ENCODE data around the gene NOC3L. TPM values are rescaled to one million over a fixed set of nuclear protein-coding genes. Genes with fewer than 3 reads are reported as not detected.

Gene NOC3L
- total and polyA plus RNA-seq, 9 of the 15 experiments (the other 6 are each of a cell fraction or from before 2014, with no cell fraction given) = 23.8 to 57.6 (median 32.6) TPM

DNA sequence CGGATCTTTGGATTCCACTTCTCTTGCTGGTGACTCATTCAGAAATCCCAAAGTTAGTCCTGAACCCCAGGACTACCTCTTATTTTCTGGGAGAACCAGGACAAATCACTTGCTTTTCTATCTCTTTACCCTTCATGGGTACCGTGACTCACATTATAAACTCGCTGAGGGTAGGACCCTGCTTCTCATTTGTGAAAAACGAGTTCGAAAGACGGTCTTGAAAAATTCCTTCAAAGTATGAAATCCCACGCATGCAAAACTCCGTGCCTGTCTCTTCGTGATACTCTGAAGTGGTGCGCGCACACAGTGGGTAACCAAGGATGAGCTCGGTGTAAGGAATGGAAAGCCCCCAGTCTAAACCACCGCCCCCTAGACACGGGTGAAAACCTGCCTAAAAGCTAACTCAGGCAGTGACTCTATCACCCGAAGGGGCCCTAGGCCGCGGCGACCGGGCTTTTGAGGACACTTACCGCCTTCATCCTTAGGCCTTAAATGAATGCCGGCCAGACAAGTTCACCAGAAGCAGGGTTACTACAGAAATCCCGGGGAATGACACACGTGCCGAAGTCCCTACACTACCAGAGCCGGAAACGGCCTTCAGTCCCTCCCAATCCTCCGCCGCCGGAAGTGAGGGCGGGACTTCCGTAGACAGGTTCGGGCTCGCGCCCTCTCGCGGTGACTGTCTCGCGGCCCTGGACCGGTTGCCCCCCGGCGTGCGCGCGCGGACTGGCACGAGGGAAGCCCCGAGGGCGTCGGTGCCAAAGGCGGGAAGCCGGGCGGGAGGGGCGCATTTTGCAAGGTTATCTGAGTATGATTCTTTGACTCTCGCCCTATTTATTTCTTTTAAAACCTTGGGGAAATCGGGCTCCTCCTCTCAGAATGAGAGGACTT is at the start of gene NOC3L (continued):
- TF ChIP-seq, protein P1, sequence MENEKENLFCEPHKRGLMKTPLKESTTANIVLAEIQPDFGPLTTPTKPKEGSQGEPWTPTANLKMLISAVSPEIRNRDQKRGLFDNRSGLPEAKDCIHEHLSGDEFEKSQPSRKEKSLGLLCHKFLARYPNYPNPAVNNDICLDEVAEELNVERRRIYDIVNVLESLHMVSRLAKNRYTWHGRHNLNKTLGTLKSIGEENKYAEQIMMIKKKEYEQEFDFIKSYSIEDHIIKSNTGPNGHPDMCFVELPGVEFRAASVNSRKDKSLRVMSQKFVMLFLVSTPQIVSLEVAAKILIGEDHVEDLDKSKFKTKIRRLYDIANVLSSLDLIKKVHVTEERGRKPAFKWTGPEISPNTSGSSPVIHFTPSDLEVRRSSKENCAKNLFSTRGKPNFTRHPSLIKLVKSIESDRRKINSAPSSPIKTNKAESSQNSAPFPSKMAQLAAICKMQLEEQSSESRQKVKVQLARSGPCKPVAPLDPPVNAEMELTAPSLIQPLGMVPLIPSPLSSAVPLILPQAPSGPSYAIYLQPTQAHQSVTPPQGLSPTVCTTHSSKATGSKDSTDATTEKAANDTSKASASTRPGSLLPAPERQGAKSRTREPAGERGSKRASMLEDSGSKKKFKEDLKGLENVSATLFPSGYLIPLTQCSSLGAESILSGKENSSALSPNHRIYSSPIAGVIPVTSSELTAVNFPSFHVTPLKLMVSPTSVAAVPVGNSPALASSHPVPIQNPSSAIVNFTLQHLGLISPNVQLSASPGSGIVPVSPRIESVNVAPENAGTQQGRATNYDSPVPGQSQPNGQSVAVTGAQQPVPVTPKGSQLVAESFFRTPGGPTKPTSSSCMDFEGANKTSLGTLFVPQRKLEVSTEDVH (IDR thresholded peaks at IDR 0.05; ENCODE audit: low read depth, partially characterized antibody) = peak; percentile 79
- TF ChIP-seq, protein P2, sequence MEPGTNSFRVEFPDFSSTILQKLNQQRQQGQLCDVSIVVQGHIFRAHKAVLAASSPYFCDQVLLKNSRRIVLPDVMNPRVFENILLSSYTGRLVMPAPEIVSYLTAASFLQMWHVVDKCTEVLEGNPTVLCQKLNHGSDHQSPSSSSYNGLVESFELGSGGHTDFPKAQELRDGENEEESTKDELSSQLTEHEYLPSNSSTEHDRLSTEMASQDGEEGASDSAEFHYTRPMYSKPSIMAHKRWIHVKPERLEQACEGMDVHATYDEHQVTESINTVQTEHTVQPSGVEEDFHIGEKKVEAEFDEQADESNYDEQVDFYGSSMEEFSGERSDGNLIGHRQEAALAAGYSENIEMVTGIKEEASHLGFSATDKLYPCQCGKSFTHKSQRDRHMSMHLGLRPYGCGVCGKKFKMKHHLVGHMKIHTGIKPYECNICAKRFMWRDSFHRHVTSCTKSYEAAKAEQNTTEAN (CRISPR knock-in tag; IDR thresholded peaks at IDR 0.05) = no peak
- no peak for TF ChIP-seq FUS (optimal IDR thresholded peaks at IDR 0.05; ENCODE audit: low read depth, low read length)
- peak; percentile 91 for TF ChIP-seq ZNF592 (IDR thresholded peaks at IDR 0.05)
- no peak; the same call in 1 of the 2 replicates for TF ChIP-seq GATAD2A (IDR thresholded peaks at IDR 0.05)
- TF ChIP-seq TAF1 (IDR thresholded peaks at IDR 0.05; ENCODE audit: control insufficient read depth, extremely low read depth, insufficient read depth, low read length, severe bottlenecking) = peak; percentile 62
- peak; percentile 64 for TF ChIP-seq ETV1 (tag; conservative IDR thresholded peaks at IDR 0.05; ENCODE audit: low read depth)
- peak; percentile 69 for TF ChIP-seq TBP (optimal IDR thresholded peaks at IDR 0.05; ENCODE audit: low read depth, low read length)
- TF ChIP-seq SPI1 (IDR thresholded peaks at IDR 0.05; ENCODE audit: borderline replicate concordance, low read depth, low read length) = no peak
- peak; percentile 66 for TF ChIP-seq PKNOX1 (IDR thresholded peaks at IDR 0.05)
- TF ChIP-seq NCOR1 (IDR thresholded peaks at IDR 0.05) = no peak
- TF ChIP-seq, protein P3, sequence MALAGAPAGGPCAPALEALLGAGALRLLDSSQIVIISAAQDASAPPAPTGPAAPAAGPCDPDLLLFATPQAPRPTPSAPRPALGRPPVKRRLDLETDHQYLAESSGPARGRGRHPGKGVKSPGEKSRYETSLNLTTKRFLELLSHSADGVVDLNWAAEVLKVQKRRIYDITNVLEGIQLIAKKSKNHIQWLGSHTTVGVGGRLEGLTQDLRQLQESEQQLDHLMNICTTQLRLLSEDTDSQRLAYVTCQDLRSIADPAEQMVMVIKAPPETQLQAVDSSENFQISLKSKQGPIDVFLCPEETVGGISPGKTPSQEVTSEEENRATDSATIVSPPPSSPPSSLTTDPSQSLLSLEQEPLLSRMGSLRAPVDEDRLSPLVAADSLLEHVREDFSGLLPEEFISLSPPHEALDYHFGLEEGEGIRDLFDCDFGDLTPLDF (CRISPR knock-in tag; IDR thresholded peaks at IDR 0.05) = peak; percentile 73; the same call in 1 of the 2 replicates
- TF ChIP-seq, protein P4, sequence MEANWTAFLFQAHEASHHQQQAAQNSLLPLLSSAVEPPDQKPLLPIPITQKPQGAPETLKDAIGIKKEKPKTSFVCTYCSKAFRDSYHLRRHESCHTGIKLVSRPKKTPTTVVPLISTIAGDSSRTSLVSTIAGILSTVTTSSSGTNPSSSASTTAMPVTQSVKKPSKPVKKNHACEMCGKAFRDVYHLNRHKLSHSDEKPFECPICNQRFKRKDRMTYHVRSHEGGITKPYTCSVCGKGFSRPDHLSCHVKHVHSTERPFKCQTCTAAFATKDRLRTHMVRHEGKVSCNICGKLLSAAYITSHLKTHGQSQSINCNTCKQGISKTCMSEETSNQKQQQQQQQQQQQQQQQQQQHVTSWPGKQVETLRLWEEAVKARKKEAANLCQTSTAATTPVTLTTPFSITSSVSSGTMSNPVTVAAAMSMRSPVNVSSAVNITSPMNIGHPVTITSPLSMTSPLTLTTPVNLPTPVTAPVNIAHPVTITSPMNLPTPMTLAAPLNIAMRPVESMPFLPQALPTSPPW (CRISPR knock-in tag; IDR thresholded peaks at IDR 0.05) = peak; percentile 62
- TF ChIP-seq HMG20A (CRISPR knock-in tag; conservative IDR thresholded peaks at IDR 0.05) = no peak
